ENCODE measurements around the gene ARHGAP12. TPM values are rescaled to one million over a fixed set of nuclear protein-coding genes. Genes with fewer than 3 reads are reported as not detected.

ARHGAP12 gene
- total and polyA plus RNA-seq, 4 donors = 8.6 to 66.0 (median 27.0) TPM

DNA sequence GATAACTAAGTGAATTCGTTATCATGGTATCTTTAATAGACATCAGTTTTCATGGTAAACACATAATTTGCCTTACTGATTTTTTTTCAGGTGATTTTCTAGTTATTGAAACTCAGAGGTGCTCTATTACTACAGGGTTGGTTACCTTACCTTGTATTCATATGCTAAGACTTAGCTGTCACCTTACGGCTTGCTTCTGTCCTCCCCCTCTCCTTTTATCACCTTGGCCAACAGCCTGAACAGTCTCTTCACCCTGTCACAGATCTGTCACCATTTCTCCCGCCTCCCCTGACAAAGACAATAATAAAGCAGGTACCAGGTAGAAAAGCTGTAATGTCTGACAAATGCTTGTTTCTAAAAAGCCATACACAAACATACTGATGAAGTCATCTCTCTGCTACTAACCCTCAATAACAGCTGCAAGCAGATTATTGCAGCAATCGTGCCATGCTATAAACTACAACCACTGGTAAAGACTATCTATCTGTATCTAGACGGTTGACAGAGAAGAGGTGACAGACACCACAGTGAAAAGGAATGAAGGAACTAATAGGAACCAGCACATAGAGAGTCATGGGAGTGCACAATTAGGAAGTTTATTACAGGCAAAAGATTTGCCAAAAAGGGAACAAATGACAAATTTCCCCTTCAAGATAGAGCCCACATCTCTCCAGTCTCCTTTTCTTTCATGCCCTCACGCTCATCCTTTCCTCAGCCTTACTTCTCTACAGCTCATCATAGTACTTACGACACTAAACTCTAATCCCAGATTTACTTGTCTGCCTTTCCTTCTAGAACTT lies 57.2 kb downstream of the ARHGAP12 start:
- DNase-seq = no peak
- Histone ChIP-seq H3K27me3 (ENCODE audit: control insufficient read depth in 3 of 3, insufficient read depth in 3 of 3, low read length in 2 of 3) (no peaks in the 10 kb centered on the region), H3K4me1 (ENCODE audit: control insufficient read depth in 5 of 5, insufficient read depth in 5 of 5, low read length in 5 of 5) (peaks cover 0 to 14% (median 0%) of the 10 kb centered on the region in 5 donors), H3K4me3 (no peak overlapping the region), H3K9me3 (ENCODE audit: control insufficient read depth in 4 of 4, insufficient read depth in 3 of 4, low read length in 3 of 4) (no peaks in the 10 kb centered on the region), H3K36me3 (ENCODE audit: control insufficient read depth in 4 of 4, insufficient read depth in 4 of 4, low read length in 4 of 4) (no peaks in the 10 kb centered on the region), H3K27ac (ENCODE audit: low read depth in 1 of 2, low read length in 1 of 2) (no peak overlapping the region), H3K9ac (ENCODE audit: insufficient read depth in 1 of 2, low read length in 2 of 2) (no peak overlapping the region)
- no peak for TF ChIP-seq CTCF (IDR thresholded peaks at IDR 0.05; ENCODE audit: control extremely low read depth, extremely low read depth)
- ATAC-seq (ENCODE audit: insufficient read depth, low FRiP score) = no peak
- WGBS, 2 donors = 72 to 83% methylated on average over 7 of the region's 7 CpGs

GRCh38 chr10:31867646-31868045 lies 61.0 kb downstream of the ARHGAP12 start:
- H3K9ac ChIP-seq (ENCODE audit: insufficient read depth in 1 of 2, low read length in 2 of 2) = no peak overlapping the region
- no peaks in the 10 kb centered on the region for H3K9me3 ChIP-seq (ENCODE audit: control insufficient read depth in 4 of 4, insufficient read depth in 3 of 4, low read length in 3 of 4)
- no peak overlapping the region for H3K4me3 ChIP-seq
- H3K36me3 ChIP-seq (ENCODE audit: control insufficient read depth in 4 of 4, insufficient read depth in 4 of 4, low read length in 4 of 4) = no peaks in the 10 kb centered on the region
- peaks cover 0 to 17% (median 3%) of the 10 kb centered on the region in 5 donors for H3K4me1 ChIP-seq (ENCODE audit: control insufficient read depth in 5 of 5, insufficient read depth in 5 of 5, low read length in 5 of 5)
- 94 to 96% methylated on average over 3 of the region's 3 CpGs for WGBS, 2 donors
- ATAC-seq (ENCODE audit: insufficient read depth, low FRiP score) (no peak), DNase-seq (no peak)
- no peak overlapping the region for H3K27ac ChIP-seq (ENCODE audit: low read depth in 1 of 2, low read length in 1 of 2)
- no peaks in the 10 kb centered on the region for H3K27me3 ChIP-seq (ENCODE audit: control insufficient read depth in 3 of 3, insufficient read depth in 3 of 3, low read length in 2 of 3)
- TF ChIP-seq CTCF (IDR thresholded peaks at IDR 0.05; ENCODE audit: control extremely low read depth, extremely low read depth) = no peak

DNA sequence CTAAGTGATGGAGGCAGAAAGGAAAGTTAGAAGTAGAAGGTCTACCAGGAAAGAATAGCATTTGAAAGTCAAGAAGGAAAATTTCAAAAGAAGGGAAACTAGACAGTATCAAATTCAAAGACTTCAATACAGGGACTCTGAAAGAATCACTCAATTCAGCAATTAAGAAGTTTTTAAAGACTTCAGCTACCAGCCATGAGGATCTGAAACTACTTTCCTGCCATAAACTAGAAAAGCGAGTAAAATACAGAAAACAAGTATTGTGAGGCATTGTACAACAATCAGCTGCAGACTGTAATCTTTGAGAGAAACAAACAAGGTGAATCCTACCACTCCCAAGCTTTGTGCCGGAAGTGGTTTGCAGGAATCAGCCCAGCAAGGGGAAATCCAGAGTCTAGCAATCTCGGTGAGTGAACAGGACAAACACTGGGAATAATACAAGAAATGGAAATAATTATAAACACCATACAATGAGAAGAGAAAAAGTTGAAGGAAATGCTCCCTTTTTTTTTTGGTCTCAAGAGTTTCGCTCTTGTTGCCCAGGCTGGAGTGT lies 62.4 kb downstream of the ARHGAP12 start:
- ATAC-seq (ENCODE audit: insufficient read depth, low FRiP score) = no peak
- H3K4me1 ChIP-seq (ENCODE audit: control insufficient read depth in 5 of 5, insufficient read depth in 5 of 5, low read length in 5 of 5) = peaks cover 0 to 13% (median 5%) of the 10 kb centered on the region in 5 donors
- no peak for TF ChIP-seq CTCF (IDR thresholded peaks at IDR 0.05; ENCODE audit: control extremely low read depth, extremely low read depth)
- no peaks in the 10 kb centered on the region for H3K36me3 ChIP-seq (ENCODE audit: control insufficient read depth in 4 of 4, insufficient read depth in 4 of 4, low read length in 4 of 4)
- no peaks in the 10 kb centered on the region for H3K9me3 ChIP-seq (ENCODE audit: control insufficient read depth in 4 of 4, insufficient read depth in 3 of 4, low read length in 3 of 4)
- no peak for DNase-seq
- no peaks in the 10 kb centered on the region for H3K27me3 ChIP-seq (ENCODE audit: control insufficient read depth in 3 of 3, insufficient read depth in 3 of 3, low read length in 2 of 3)
- no peak overlapping the region for H3K9ac ChIP-seq (ENCODE audit: insufficient read depth in 1 of 2, low read length in 2 of 2)
- WGBS, 2 donors = 72 to 75% methylated on average over 4 of the region's 4 CpGs
- H3K4me3 ChIP-seq = no peak overlapping the region
- no peak overlapping the region for H3K27ac ChIP-seq (ENCODE audit: low read depth in 1 of 2, low read length in 1 of 2)
